Endodermal cell (in vitro differentiated cells): ENCODE measurements around the gene EGFR. TPM values are rescaled to one million over a fixed set of nuclear protein-coding genes. Genes with fewer than 3 reads are reported as not detected.

Experiments
- DNase-seq: peaks from one replicate; pipeline ENCODE4 v3.0.0-alpha.2; 2017
- H3K27ac ChIP-seq: 2 replicates; pipeline ENCODE4 v1.5.1; 2013; ENCODE audit warnings: mild to moderate bottlenecking, low read depth, low read length, moderate library complexity
- H3K27me3 ChIP-seq: 2 replicates; pipeline ENCODE4 v1.6.1; 2013; ENCODE audit warnings: mild to moderate bottlenecking, low read length, moderate library complexity; ENCODE audit not compliant: insufficient read depth, control insufficient read depth, poor library complexity, severe bottlenecking
- H3K36me3 ChIP-seq: 2 replicates; pipeline ENCODE4 v1.7.0; 2013; ENCODE audit warnings: mild to moderate bottlenecking, low read length, moderate library complexity; ENCODE audit not compliant: control insufficient read depth, insufficient read depth
- H3K4me1 ChIP-seq: one replicate; pipeline ENCODE4 v1.7.0; 2013; ENCODE audit warnings: low read length; ENCODE audit not compliant: control insufficient read depth, insufficient read depth
- H3K4me3 ChIP-seq: 2 replicates; pipeline ENCODE4 v1.5.1; 2013; ENCODE audit warnings: mild to moderate bottlenecking, low read length, moderate library complexity
- H3K9ac ChIP-seq: 2 replicates; pipeline ENCODE4 v1.6.1; 2013; ENCODE audit warnings: mild to moderate bottlenecking, low read length, moderate library complexity; ENCODE audit not compliant: poor library complexity, severe bottlenecking; ENCODE audit errors: extremely low read depth
- H3K9me3 ChIP-seq: 2 replicates; pipeline ENCODE4 v1.6.1; 2013; ENCODE audit warnings: mild to moderate bottlenecking, low read length, moderate library complexity; ENCODE audit not compliant: control insufficient read depth
- H3K27ac Mint-ChIP-seq: 2 replicates; pipeline ENCODE4 v1.8.0; 2020; ENCODE audit warnings: mixed read lengths
- H3K27me3 Mint-ChIP-seq: 2 replicates; pipeline ENCODE4 v1.8.0; 2021; ENCODE audit warnings: mild to moderate bottlenecking, mixed read lengths; ENCODE audit not compliant: insufficient read depth
- H3K36me3 Mint-ChIP-seq: 2 replicates; pipeline ENCODE4 v1.8.0; 2020; ENCODE audit warnings: low read depth, mixed read lengths
- H3K4me1 Mint-ChIP-seq: 2 replicates; pipeline ENCODE4 v1.8.0; 2020; ENCODE audit warnings: mixed read lengths
- H3K4me3 Mint-ChIP-seq: 2 replicates; pipeline ENCODE4 v1.8.0; 2020; ENCODE audit warnings: mild to moderate bottlenecking, moderate library complexity, mixed read lengths
- H3K9me3 Mint-ChIP-seq: 2 replicates; pipeline ENCODE4 v1.8.0; 2020; ENCODE audit warnings: mild to moderate bottlenecking, mixed read lengths
- CTCF ChIP-seq: fragments of 200-600 bp; sonication (generic); conservative IDR thresholded peaks from 2 replicates; pipeline ENCODE4 v1.5.0; 2021; ENCODE audit warnings: antibody characterized with exemption, mild to moderate bottlenecking
- WGBS, 2 experiments: methylation state at CpG; one replicate each; pipeline versions ENCODE4 v1.1.5 to v1.1.7; 2013; ENCODE audit warnings: missing lambda C conversion rate in 2 of 2, mixed read lengths in 1 of 2; ENCODE audit not compliant: insufficient coverage in 1 of 2, insufficient read length in 1 of 2; 5-methylcytosine and 5-hydroxymethylcytosine counted together
- total RNA-seq, 2 donors: library from RNA; stranded (reverse); fragmentation: NEBNext Ultra II Directional in 1 of 2; extraction: Animal tissue kit (Norgen Biotek cat#: 25700) in 1 of 2; gene quantifications; 2 replicates in 1 of 2; 3 replicates in 1 of 2; pipeline ENCODE4 v1.2.1, GENCODE V29; 2021

EGFR gene
- total RNA-seq, 2 donors from 2014 or later = 5.0 to 5.8 TPM

- H3K4me3 Mint-ChIP-seq = no peak overlapping the region
These were observed 22.4 kb upstream of the EGFR start for GRCh38 chr7:54996391-54996790.

GRCh38 chr7:55004579-55004978, 14.2 kb upstream of the EGFR start:
- no peaks in the 10 kb centered on the region for H3K9me3 ChIP-seq
- DNase-seq = no peak
- 94 to 98% methylated on average over 11 to 29 of the region's 29 CpGs for WGBS, 2 experiments
- peaks cover 2% of the 10 kb centered on the region for H3K27me3 Mint-ChIP-seq
- peaks cover 9% of the 10 kb centered on the region for H3K4me1 Mint-ChIP-seq
- no peak overlapping the region for H3K4me3 ChIP-seq
- H3K36me3 ChIP-seq = no peaks in the 10 kb centered on the region
- no peak overlapping the region for H3K4me3 Mint-ChIP-seq
- H3K9me3 Mint-ChIP-seq = no peaks in the 10 kb centered on the region
- no peaks in the 10 kb centered on the region for H3K4me1 ChIP-seq
- no peak overlapping the region for H3K9ac ChIP-seq
- no peaks in the 10 kb centered on the region for H3K27me3 ChIP-seq
- no peak overlapping the region for H3K27ac ChIP-seq
- no peak overlapping the region for H3K27ac Mint-ChIP-seq
- no peaks in the 10 kb centered on the region for H3K36me3 Mint-ChIP-seq
- no peak for TF ChIP-seq CTCF

More at GRCh38 chr7:54996391-54996790, 22.4 kb upstream of the EGFR start:
- Histone ChIP-seq H3K9me3 (no peaks in the 10 kb centered on the region), H3K4me3 (no peak overlapping the region), H3K36me3 (no peaks in the 10 kb centered on the region), H3K4me1 (peaks cover 3% of the 10 kb centered on the region), H3K9ac (no peak overlapping the region), H3K27me3 (no peaks in the 10 kb centered on the region), H3K27ac (no peak overlapping the region)
- DNase-seq = no peak
- H3K36me3 Mint-ChIP-seq = no peaks in the 10 kb centered on the region
- TF ChIP-seq CTCF = no peak
- peaks cover 3% of the 10 kb centered on the region for H3K4me1 Mint-ChIP-seq
- no peaks in the 10 kb centered on the region for H3K27me3 Mint-ChIP-seq
- no peaks in the 10 kb centered on the region for H3K9me3 Mint-ChIP-seq
- H3K27ac Mint-ChIP-seq = no peak overlapping the region

GRCh38 chr7:55005241-55005851, 13.5 kb upstream of the EGFR start:
- TF ChIP-seq CTCF = no peak
- Mint-ChIP-seq H3K27me3 (peaks cover 2% of the 10 kb centered on the region), H3K27ac (no peak overlapping the region), H3K4me3 (no peak overlapping the region), H3K36me3 (no peaks in the 10 kb centered on the region), H3K9me3 (no peaks in the 10 kb centered on the region), H3K4me1 (peaks cover 9% of the 10 kb centered on the region)
- no peak overlapping the region for H3K9ac ChIP-seq
- no peaks in the 10 kb centered on the region for H3K27me3 ChIP-seq
- no peaks in the 10 kb centered on the region for H3K9me3 ChIP-seq
- H3K27ac ChIP-seq = no peak overlapping the region
- 91 to 95% methylated on average over 15 to 37 of the region's 37 CpGs for WGBS, 2 experiments
- no peak for DNase-seq
- H3K4me3 ChIP-seq = no peak overlapping the region
- no peaks in the 10 kb centered on the region for H3K4me1 ChIP-seq
- H3K36me3 ChIP-seq = no peaks in the 10 kb centered on the region
